Adrenal gland (tissue), 12 donors: ENCODE results near the gene COL6A1. TPM values are rescaled to one million over a fixed set of nuclear protein-coding genes. Genes with fewer than 3 reads are reported as not detected.

Experiments used
- DNase-seq, 7 donors: peaks; one replicate each; pipeline ENCODE4 v3.0.0-alpha.2; 2019 to 2020
- H3K27ac ChIP-seq, 5 donors: fragments of 200-600 bp; sonication (generic) in 4 of 5; 1 replicate in 3 of 5; 2 replicates in 2 of 5; pipeline versions ENCODE4 v1.5.1 to v1.8.0; 2016 to 2020; ENCODE audit warnings: mild to moderate bottlenecking in 1 of 5
- H3K27me3 ChIP-seq: fragments of 200-600 bp; 2 replicates; pipeline ENCODE4 v1.8.0; 2021
- H3K36me3 ChIP-seq, 2 donors: fragments of 200-600 bp; replicated peaks in 1 of 2; 1 replicate in 1 of 2; 2 replicates in 1 of 2; pipeline versions ENCODE4 v1.5.1 to v1.8.0; 2018 to 2022
- H3K4me1 ChIP-seq, 2 donors: fragments of 200-600 bp; replicated peaks in 1 of 2; 1 replicate in 1 of 2; 2 replicates in 1 of 2; pipeline versions ENCODE4 v1.5.1 to v1.8.0; 2018 to 2021
- H3K4me3 ChIP-seq, 4 donors: fragments of 200-600 bp; sonication (generic) in 3 of 4; one replicate each; pipeline ENCODE4 v1.5.1; 2016 to 2018
- H3K9me3 ChIP-seq, 3 donors: fragments of 200-600 bp; sonication (generic) in 1 of 3; replicated peaks in 1 of 3; 1 replicate in 2 of 3; 2 replicates in 1 of 3; pipeline versions ENCODE4 v1.5.1 to v1.8.0; 2016 to 2021
- POLR2A ChIP-seq, 2 donors: fragments of 450-650 bp; IDR thresholded peaks; one replicate each; pipeline ENCODE4 v1.6.1; 2017; ENCODE audit warnings: antibody characterized with exemption in 2 of 2, mild to moderate bottlenecking in 2 of 2, moderate library complexity in 1 of 2
- WGBS, 4 donors: extraction: QIAGEN DNeasy Blood & Tissue Kit in 2 of 4; methylation state at CpG; one replicate each; pipeline versions ENCODE4 v1.1.5 to v1.1.7; 2013 to 2017; 5-methylcytosine and 5-hydroxymethylcytosine counted together
- intact Hi-C, 2 donors: fragments of 100-400 bp; cut with DNase I; formaldehyde crosslinking; loops; one replicate each; pipeline versions ENCODE4 v1.14.1 to v1.15.0; 2022 to 2023
- polyA plus RNA-seq, 3 donors: library from polyadenylated mRNA; stranded (reverse); fragments of 200-250 nt in 2 of 3; fragments of 350-450 nt in 1 of 3; fragmentation: Illumina TruSeq in 1 of 3; extraction: RNeasy Lipid Tissue Mini Kit (QIAGEN cat#74804) in 1 of 3; gene quantifications; one replicate each; pipeline ENCODE4 v1.2.3, GENCODE V29; 2013 to 2014
- total RNA-seq, 9 donors: library from RNA; depleted of rRNA in 4 of 9; stranded (reverse); fragments of >200 nt in 4 of 9; fragments of 120-200 nt in 1 of 9; fragmentation: NEBNext Ultra II Directional in 1 of 9; extraction: Animal tissue kit (Norgen Biotek cat#: 25700) in 1 of 9; gene quantifications; one replicate each; pipeline versions ENCODE4 v1.1.0 to v1.2.4, GENCODE V29; 2013 to 2023
- TF ChIP-seq, protein P1 (sequence below), 6 experiments: fragments of 450-650 bp in 4 of 6; fragments of 200-600 bp in 2 of 6; sonication (generic) in 1 of 6; IDR thresholded peaks; 1 replicate in 5 of 6; 2 replicates in 1 of 6; pipeline versions ENCODE4 v1.5.1 to v1.8.0; 2016 to 2021; ENCODE audit warnings: antibody characterized with exemption in 6 of 6, mild to moderate bottlenecking in 2 of 6, moderate library complexity in 1 of 6
- donor health status: healthy with polysubstance abuse.
- donor health status: Bipolar disorder and iron deficiency.
- donor health status: DM: yes; HTN: yes; CAD: no.
- donor health status: DM: no; HTN: no; CAD: no.
- donor health status: DM: no; HTN: no; CAD: no.
- donor health status: DM: yes; HTN: yes; CAD: no.

The COL6A1 gene
- total and polyA plus RNA-seq, 12 donors: 22.3 to 490 (median 151) TPM

- TF ChIP-seq POLR2A (IDR thresholded peaks at IDR 0.05): no peak
- TF ChIP-seq, protein P1, sequence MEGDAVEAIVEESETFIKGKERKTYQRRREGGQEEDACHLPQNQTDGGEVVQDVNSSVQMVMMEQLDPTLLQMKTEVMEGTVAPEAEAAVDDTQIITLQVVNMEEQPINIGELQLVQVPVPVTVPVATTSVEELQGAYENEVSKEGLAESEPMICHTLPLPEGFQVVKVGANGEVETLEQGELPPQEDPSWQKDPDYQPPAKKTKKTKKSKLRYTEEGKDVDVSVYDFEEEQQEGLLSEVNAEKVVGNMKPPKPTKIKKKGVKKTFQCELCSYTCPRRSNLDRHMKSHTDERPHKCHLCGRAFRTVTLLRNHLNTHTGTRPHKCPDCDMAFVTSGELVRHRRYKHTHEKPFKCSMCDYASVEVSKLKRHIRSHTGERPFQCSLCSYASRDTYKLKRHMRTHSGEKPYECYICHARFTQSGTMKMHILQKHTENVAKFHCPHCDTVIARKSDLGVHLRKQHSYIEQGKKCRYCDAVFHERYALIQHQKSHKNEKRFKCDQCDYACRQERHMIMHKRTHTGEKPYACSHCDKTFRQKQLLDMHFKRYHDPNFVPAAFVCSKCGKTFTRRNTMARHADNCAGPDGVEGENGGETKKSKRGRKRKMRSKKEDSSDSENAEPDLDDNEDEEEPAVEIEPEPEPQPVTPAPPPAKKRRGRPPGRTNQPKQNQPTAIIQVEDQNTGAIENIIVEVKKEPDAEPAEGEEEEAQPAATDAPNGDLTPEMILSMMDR (IDR thresholded peaks at IDR 0.05): no peak
- Histone ChIP-seq H3K4me1 (no peaks in the 10 kb centered on the region), H3K27ac (no peak overlapping the region), H3K27me3 (peaks cover 16% of the 10 kb centered on the region), H3K36me3 (no peaks in the 10 kb centered on the region), H3K4me3 (no peak overlapping the region), H3K9me3 (no peaks in the 10 kb centered on the region)
- no peak for DNase-seq
- intact Hi-C loops: no loop called here
- WGBS, 4 donors: 79 to 91% (median 84%) methylated on average over 4 of the region's 4 CpGs
Measured at GRCh38 chr21:46017695-46018094, 36.1 kb downstream of the COL6A1 start.

GRCh38 chr21:46018615-46019014, 37.0 kb downstream of the COL6A1 start:
- WGBS, 4 donors: 65 to 72% (median 69%) methylated on average over 3 of the region's 3 CpGs
- intact Hi-C loops: no loop called here

DNA sequence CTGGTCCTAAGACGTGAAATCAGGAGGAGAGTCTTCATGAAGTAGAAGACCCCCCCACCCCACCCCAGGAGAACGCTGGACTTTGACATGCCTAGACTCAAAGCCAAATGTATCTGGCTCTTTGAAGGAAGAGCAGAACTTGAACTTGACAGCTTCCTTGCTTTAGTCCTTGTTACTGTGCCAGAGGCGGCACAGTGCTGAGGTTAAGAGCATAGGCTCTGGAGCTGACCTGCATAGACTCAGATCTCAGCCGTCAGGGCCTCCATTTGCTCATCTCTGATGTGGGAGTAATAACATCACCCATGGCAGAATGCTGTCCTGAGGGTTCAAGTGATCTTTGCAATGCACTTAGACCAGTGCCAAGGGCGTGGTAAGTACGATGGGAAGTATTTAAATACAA, 39.0 kb downstream of the COL6A1 start:
- H3K4me1 ChIP-seq: no peaks in the 10 kb centered on the region
- intact Hi-C loops: no loop called here
- H3K9me3 ChIP-seq: no peaks in the 10 kb centered on the region
- H3K36me3 ChIP-seq: no peaks in the 10 kb centered on the region
- H3K27ac ChIP-seq: no peak overlapping the region
- TF ChIP-seq POLR2A (IDR thresholded peaks at IDR 0.05): no peak
- TF ChIP-seq, protein P1 (IDR thresholded peaks at IDR 0.05): no peak
- no peak for DNase-seq
- H3K4me3 ChIP-seq: no peak overlapping the region
- 78 to 86% (median 83%) methylated on average over 6 of the region's 6 CpGs for WGBS, 4 donors
- peaks cover 14% of the 10 kb centered on the region for H3K27me3 ChIP-seq

More at GRCh38 chr21:46018615-46019014, 37.0 kb downstream of the COL6A1 start:
- no peaks in the 10 kb centered on the region for H3K4me1 ChIP-seq
- DNase-seq: no peak
- TF ChIP-seq POLR2A (IDR thresholded peaks at IDR 0.05): no peak
- no peaks in the 10 kb centered on the region for H3K9me3 ChIP-seq
- H3K4me3 ChIP-seq: no peak overlapping the region
- peaks cover 16% of the 10 kb centered on the region for H3K27me3 ChIP-seq
- no peaks in the 10 kb centered on the region for H3K36me3 ChIP-seq
- H3K27ac ChIP-seq: no peak overlapping the region

- no peaks in the 10 kb centered on the region for H3K9me3 ChIP-seq
- no peaks in the 10 kb centered on the region for H3K4me1 ChIP-seq
- no peak overlapping the region for H3K4me3 ChIP-seq
- no peaks in the 10 kb centered on the region for H3K36me3 ChIP-seq
- no peak overlapping the region for H3K27ac ChIP-seq
- 84 to 94% (median 92%) methylated on average over 7 of the region's 7 CpGs for WGBS, 4 donors
- H3K27me3 ChIP-seq: peaks cover 6% of the 10 kb centered on the region
- no peak for TF ChIP-seq POLR2A (IDR thresholded peaks at IDR 0.05)
- TF ChIP-seq, protein P1 (IDR thresholded peaks at IDR 0.05): no peak
- intact Hi-C loops: no loop called here
- DNase-seq: no peak
Measured at GRCh38 chr21:46021398-46021797, 39.8 kb downstream of the COL6A1 start.

GRCh38 chr21:46021978-46022544, 40.5 kb downstream of the COL6A1 start:
- 75 to 86% (median 83%) methylated on average over 15 to 23 of the region's 23 CpGs for WGBS, 4 donors
- H3K4me3 ChIP-seq: no peak overlapping the region
- H3K27me3 ChIP-seq: peaks cover 5% of the 10 kb centered on the region
- H3K4me1 ChIP-seq: no peaks in the 10 kb centered on the region
- DNase-seq: no peak
- H3K36me3 ChIP-seq: no peaks in the 10 kb centered on the region
- intact Hi-C loops: no loop called here
- no peaks in the 10 kb centered on the region for H3K9me3 ChIP-seq
- TF ChIP-seq POLR2A (IDR thresholded peaks at IDR 0.05): no peak
- TF ChIP-seq, protein P1 (IDR thresholded peaks at IDR 0.05): no peak
- no peak overlapping the region for H3K27ac ChIP-seq
